ENCODE data around the gene KAT7. TPM values are rescaled to one million over a fixed set of nuclear protein-coding genes. Genes with fewer than 3 reads are reported as not detected.

KAT7 gene
- total and polyA plus RNA-seq, 2 of the 8 experiments (the other 6 are each of a cell fraction or from before 2014, with no cell fraction given) = 90.9 to 139 TPM

- TF ChIP-seq SIN3A (conservative IDR thresholded peaks at IDR 0.05 in 1 of 2, IDR thresholded peaks at IDR 0.05 in 1 of 2; ENCODE audit: low read depth in 1 of 2, low read length in 2 of 2) (peak in 1 of 2 experiments; percentile 64; a peak in 2 of 4 replicates), CHD7 (IDR thresholded peaks at IDR 0.05; ENCODE audit: insufficient replicate concordance, low read length) (peak; percentile 48), JUND (IDR thresholded peaks at IDR 0.05; ENCODE audit: low read length) (0 out of 2 replicates have a peak, but pooled peaks have one; percentile 37), CEBPB (IDR thresholded peaks at IDR 0.05; ENCODE audit: low read depth, low read length) (peak; percentile 21; the same call in 1 of the 2 replicates), GABPA (IDR thresholded peaks at IDR 0.05; ENCODE audit: borderline replicate concordance, insufficient read depth, low read length) (no peak), SP1 (IDR thresholded peaks at IDR 0.05; ENCODE audit: low read depth, low read length) (peak; percentile 53; the same call in 1 of the 2 replicates), POLR2A (IDR thresholded peaks at IDR 0.05; ENCODE audit: control extremely low read depth in 1 of 2, low read depth in 2 of 2, low read length in 2 of 2) (peak in 1 of 2 experiments; percentile 39; a peak in 1 of 3 replicates), SRF (IDR thresholded peaks at IDR 0.05; ENCODE audit: low read depth, low read length) (peak; percentile 64), EP300 (IDR thresholded peaks at IDR 0.05; ENCODE audit: borderline replicate concordance in 1 of 2, low read depth in 2 of 2, low read length in 2 of 2) (peak in 1 of 2 experiments; percentile 44; a peak in 1 of 3 replicates)
These were observed 27.3 kb downstream of the KAT7 start (continued) for GRCh38 chr17:49815761-49816281.

Measured in H1 (cell line).